GM12878 (cell line): Measurements from ENCODE around the gene ETF1.

Source experiments
- CBFB ChIP-seq: IDR thresholded peaks from 2 replicates; pipeline ENCODE4 v1.6.1; 2016; ENCODE audit warnings: antibody characterized with exemption, low read depth
- CEBPB ChIP-seq, 2 experiments: fragments of 150-350 bp in 1 of 2; IDR thresholded peaks; 2 replicates each; pipeline ENCODE4 v1.6.1; 2012 to 2014; ENCODE audit warnings: low read depth in 2 of 2, low read length in 2 of 2, borderline replicate concordance in 1 of 2, inconsistent platforms in 1 of 2
- CREB1 ChIP-seq: IDR thresholded peaks from 2 replicates; pipeline ENCODE4 v1.6.1; 2012; ENCODE audit warnings: low read depth, mild to moderate bottlenecking, inconsistent platforms
- EZH2 ChIP-seq: IDR thresholded peaks from 2 replicates; pipeline ENCODE4 v1.6.1; 2012; ENCODE audit warnings: low read depth, mild to moderate bottlenecking, control low read depth, inconsistent platforms, low read length, borderline replicate concordance; ENCODE audit not compliant: control insufficient read depth
- IRF4 ChIP-seq: IDR thresholded peaks from 2 replicates; pipeline ENCODE4 v1.6.1; 2011; ENCODE audit warnings: low read depth, low read length
- MTA2 ChIP-seq: fragments of 450-650 bp; IDR thresholded peaks from 2 replicates; pipeline ENCODE4 v1.6.1; 2016; ENCODE audit warnings: low read depth, mild to moderate bottlenecking, moderate library complexity
- NBN ChIP-seq: fragments of 450-650 bp; IDR thresholded peaks from 2 replicates; pipeline ENCODE4 v1.6.1; 2016
- RAD21 ChIP-seq: IDR thresholded peaks from 2 replicates; pipeline ENCODE4 v1.6.1; 2011; ENCODE audit warnings: mild to moderate bottlenecking, low read depth, low read length, moderate library complexity; ENCODE audit not compliant: insufficient read depth
- TF ChIP-seq, protein P1 (sequence below), 3 experiments: IDR thresholded peaks in 2 of 3; conservative IDR thresholded peaks in 1 of 3; 2 replicates each; pipeline ENCODE4 v1.5.1; 2011; ENCODE audit warnings: low read depth in 3 of 3, low read length in 3 of 3, mild to moderate bottlenecking in 3 of 3, control low read depth in 2 of 3, moderate library complexity in 2 of 3, inconsistent platforms in 1 of 3, mixed read lengths in 1 of 3; ENCODE audit not compliant: control insufficient read depth in 2 of 3, insufficient read depth in 1 of 3; ENCODE audit errors: extremely low read depth in 1 of 3
- TF ChIP-seq, protein P2 (sequence below): fragments of 450-650 bp; IDR thresholded peaks from 2 replicates; pipeline ENCODE4 v1.6.1; 2017; ENCODE audit warnings: borderline replicate concordance
- TF ChIP-seq, protein P3 (sequence below): fragments of 150-350 bp; IDR thresholded peaks from 2 replicates; pipeline ENCODE4 v1.6.1; 2016; ENCODE audit warnings: low read depth, low read length
- TF ChIP-seq, protein P4 (sequence below): IDR thresholded peaks from 2 replicates; pipeline ENCODE4 v1.6.1; 2012; ENCODE audit warnings: improper control_type of control experiment, low read depth, low read length; ENCODE audit not compliant: insufficient replicate concordance

DNA sequence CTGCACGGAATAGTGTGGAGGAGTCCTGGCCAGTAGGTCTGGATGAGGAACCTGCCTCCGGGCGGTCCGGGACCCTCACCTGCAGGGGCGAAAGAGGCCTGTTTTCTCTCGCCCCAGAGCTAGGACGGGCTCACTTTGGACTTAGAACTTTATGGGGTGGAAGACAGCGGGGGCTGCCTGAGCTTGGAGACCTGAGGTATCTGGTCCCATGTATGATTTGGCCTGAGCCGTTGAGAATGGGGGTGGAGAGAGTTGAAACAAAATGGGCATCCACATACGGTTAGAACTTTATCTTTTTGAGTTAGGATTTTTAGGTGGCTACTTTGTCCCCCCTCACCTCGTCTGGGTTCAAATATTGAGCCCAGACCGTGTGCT, 681 bp upstream of the ETF1 start:
- TF ChIP-seq CEBPB (IDR thresholded peaks at IDR 0.05; ENCODE audit: borderline replicate concordance in 1 of 2, low read depth in 2 of 2, low read length in 2 of 2), result no peak
- TF ChIP-seq, protein P1, sequence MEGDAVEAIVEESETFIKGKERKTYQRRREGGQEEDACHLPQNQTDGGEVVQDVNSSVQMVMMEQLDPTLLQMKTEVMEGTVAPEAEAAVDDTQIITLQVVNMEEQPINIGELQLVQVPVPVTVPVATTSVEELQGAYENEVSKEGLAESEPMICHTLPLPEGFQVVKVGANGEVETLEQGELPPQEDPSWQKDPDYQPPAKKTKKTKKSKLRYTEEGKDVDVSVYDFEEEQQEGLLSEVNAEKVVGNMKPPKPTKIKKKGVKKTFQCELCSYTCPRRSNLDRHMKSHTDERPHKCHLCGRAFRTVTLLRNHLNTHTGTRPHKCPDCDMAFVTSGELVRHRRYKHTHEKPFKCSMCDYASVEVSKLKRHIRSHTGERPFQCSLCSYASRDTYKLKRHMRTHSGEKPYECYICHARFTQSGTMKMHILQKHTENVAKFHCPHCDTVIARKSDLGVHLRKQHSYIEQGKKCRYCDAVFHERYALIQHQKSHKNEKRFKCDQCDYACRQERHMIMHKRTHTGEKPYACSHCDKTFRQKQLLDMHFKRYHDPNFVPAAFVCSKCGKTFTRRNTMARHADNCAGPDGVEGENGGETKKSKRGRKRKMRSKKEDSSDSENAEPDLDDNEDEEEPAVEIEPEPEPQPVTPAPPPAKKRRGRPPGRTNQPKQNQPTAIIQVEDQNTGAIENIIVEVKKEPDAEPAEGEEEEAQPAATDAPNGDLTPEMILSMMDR (IDR thresholded peaks at IDR 0.05 in 2 of 3, conservative IDR thresholded peaks at IDR 0.05 in 1 of 3; ENCODE audit: control insufficient read depth in 2 of 3, extremely low read depth in 1 of 3, insufficient read depth in 1 of 3, low read depth in 3 of 3, low read length in 3 of 3), result no peak
- TF ChIP-seq, protein P2, sequence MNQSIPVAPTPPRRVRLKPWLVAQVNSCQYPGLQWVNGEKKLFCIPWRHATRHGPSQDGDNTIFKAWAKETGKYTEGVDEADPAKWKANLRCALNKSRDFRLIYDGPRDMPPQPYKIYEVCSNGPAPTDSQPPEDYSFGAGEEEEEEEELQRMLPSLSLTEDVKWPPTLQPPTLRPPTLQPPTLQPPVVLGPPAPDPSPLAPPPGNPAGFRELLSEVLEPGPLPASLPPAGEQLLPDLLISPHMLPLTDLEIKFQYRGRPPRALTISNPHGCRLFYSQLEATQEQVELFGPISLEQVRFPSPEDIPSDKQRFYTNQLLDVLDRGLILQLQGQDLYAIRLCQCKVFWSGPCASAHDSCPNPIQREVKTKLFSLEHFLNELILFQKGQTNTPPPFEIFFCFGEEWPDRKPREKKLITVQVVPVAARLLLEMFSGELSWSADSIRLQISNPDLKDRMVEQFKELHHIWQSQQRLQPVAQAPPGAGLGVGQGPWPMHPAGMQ, result no peak
- no peak for TF ChIP-seq RAD21
- no peak for TF ChIP-seq CREB1
- TF ChIP-seq IRF4, result no peak
- TF ChIP-seq, protein P3, sequence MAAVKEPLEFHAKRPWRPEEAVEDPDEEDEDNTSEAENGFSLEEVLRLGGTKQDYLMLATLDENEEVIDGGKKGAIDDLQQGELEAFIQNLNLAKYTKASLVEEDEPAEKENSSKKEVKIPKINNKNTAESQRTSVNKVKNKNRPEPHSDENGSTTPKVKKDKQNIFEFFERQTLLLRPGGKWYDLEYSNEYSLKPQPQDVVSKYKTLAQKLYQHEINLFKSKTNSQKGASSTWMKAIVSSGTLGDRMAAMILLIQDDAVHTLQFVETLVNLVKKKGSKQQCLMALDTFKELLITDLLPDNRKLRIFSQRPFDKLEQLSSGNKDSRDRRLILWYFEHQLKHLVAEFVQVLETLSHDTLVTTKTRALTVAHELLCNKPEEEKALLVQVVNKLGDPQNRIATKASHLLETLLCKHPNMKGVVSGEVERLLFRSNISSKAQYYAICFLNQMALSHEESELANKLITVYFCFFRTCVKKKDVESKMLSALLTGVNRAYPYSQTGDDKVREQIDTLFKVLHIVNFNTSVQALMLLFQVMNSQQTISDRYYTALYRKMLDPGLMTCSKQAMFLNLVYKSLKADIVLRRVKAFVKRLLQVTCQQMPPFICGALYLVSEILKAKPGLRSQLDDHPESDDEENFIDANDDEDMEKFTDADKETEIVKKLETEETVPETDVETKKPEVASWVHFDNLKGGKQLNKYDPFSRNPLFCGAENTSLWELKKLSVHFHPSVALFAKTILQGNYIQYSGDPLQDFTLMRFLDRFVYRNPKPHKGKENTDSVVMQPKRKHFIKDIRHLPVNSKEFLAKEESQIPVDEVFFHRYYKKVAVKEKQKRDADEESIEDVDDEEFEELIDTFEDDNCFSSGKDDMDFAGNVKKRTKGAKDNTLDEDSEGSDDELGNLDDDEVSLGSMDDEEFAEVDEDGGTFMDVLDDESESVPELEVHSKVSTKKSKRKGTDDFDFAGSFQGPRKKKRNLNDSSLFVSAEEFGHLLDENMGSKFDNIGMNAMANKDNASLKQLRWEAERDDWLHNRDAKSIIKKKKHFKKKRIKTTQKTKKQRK, result no peak
- TF ChIP-seq, protein P4, sequence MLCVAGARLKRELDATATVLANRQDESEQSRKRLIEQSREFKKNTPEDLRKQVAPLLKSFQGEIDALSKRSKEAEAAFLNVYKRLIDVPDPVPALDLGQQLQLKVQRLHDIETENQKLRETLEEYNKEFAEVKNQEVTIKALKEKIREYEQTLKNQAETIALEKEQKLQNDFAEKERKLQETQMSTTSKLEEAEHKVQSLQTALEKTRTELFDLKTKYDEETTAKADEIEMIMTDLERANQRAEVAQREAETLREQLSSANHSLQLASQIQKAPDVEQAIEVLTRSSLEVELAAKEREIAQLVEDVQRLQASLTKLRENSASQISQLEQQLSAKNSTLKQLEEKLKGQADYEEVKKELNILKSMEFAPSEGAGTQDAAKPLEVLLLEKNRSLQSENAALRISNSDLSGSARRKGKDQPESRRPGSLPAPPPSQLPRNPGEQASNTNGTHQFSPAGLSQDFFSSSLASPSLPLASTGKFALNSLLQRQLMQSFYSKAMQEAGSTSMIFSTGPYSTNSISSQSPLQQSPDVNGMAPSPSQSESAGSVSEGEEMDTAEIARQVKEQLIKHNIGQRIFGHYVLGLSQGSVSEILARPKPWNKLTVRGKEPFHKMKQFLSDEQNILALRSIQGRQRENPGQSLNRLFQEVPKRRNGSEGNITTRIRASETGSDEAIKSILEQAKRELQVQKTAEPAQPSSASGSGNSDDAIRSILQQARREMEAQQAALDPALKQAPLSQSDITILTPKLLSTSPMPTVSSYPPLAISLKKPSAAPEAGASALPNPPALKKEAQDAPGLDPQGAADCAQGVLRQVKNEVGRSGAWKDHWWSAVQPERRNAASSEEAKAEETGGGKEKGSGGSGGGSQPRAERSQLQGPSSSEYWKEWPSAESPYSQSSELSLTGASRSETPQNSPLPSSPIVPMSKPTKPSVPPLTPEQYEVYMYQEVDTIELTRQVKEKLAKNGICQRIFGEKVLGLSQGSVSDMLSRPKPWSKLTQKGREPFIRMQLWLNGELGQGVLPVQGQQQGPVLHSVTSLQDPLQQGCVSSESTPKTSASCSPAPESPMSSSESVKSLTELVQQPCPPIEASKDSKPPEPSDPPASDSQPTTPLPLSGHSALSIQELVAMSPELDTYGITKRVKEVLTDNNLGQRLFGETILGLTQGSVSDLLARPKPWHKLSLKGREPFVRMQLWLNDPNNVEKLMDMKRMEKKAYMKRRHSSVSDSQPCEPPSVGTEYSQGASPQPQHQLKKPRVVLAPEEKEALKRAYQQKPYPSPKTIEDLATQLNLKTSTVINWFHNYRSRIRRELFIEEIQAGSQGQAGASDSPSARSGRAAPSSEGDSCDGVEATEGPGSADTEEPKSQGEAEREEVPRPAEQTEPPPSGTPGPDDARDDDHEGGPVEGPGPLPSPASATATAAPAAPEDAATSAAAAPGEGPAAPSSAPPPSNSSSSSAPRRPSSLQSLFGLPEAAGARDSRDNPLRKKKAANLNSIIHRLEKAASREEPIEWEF, result no peak
- peak; percentile 53; the same call in 1 of the 2 replicates for TF ChIP-seq CBFB
- no peak for TF ChIP-seq EZH2
- TF ChIP-seq MTA2, result 0 out of 2 replicates have a peak, but pooled peaks have one; percentile 4
- no peak for TF ChIP-seq NBN
